PC-3 (cell line): ENCODE results near the gene FAM81B. TPM values are rescaled to one million over a fixed set of nuclear protein-coding genes. Genes with fewer than 3 reads are reported as not detected.

Source experiments
- ATAC-seq: fragments of 200-7000 bp; cut with Tn5 transposase; 2 replicates; pipeline ENCODE4 v1.9.1; 2020; ENCODE audit warnings: mild to moderate bottlenecking, moderate library complexity
- BruUV-seq: library from RNA; stranded (reverse); fragments of 400-500 nt; replicated peaks from 2 replicates; lab custom pipeline; 2021; lab: Mats Ljungman, UMichigan
- CTCF ChIA-PET: fragments of 300-600 bp; sonication (Branson Sonifier 250); formaldehyde crosslinking; loops from one replicate; lab custom pipeline; 2022; ENCODE audit warnings: antibody characterized with exemption; lab: Charles Lee
- POLR2A ChIA-PET: fragments of 300-600 bp; sonication (Branson Sonifier 250); formaldehyde crosslinking; loops from one replicate; lab custom pipeline; 2022; ENCODE audit warnings: antibody characterized with exemption; ENCODE audit not compliant: unreplicated experiment; lab: Charles Lee
- DNase-seq: peaks from one replicate; pipeline ENCODE4 v3.0.0-alpha.2; 2015
- H2AFZ ChIP-seq: fragments of 300-600 bp; sonication (generic); 2 replicates; pipeline ENCODE4 v1.6.0; 2016; ENCODE audit warnings: antibody characterized with exemption, low read length
- H3F3A ChIP-seq: fragments of 300-600 bp; sonication (generic); one replicate; pipeline ENCODE4 v1.6.0; 2017; ENCODE audit warnings: antibody characterized with exemption, low read length, control low read depth, mild to moderate bottlenecking; ENCODE audit not compliant: unreplicated experiment
- H3K27ac ChIP-seq: fragments of 300-600 bp; sonication (generic); 2 replicates; pipeline ENCODE4 v1.5.1; 2016; ENCODE audit warnings: mild to moderate bottlenecking, low read length
- H3K27me3 ChIP-seq: fragments of 300-600 bp; sonication (generic); 2 replicates; pipeline ENCODE4 v1.6.1; 2016; ENCODE audit warnings: low read length, mixed read lengths
- H3K36me3 ChIP-seq: fragments of 300-600 bp; sonication (generic); 2 replicates; pipeline ENCODE4 v1.6.1; 2016; ENCODE audit warnings: low read depth, mixed run types, low read length, mixed read lengths
- H3K4me1 ChIP-seq: fragments of 300-600 bp; sonication (generic); 2 replicates; pipeline ENCODE4 v1.5.1; 2016; ENCODE audit warnings: low read length; ENCODE audit not compliant: insufficient read depth
- H3K4me2 ChIP-seq: fragments of 300-600 bp; sonication (generic); 2 replicates; pipeline ENCODE4 v1.6.0; 2016; ENCODE audit warnings: low read length
- H3K4me3 ChIP-seq: fragments of 300-600 bp; sonication (generic); 2 replicates; pipeline ENCODE4 v1.5.1; 2016; ENCODE audit warnings: mild to moderate bottlenecking, low read length, mixed read lengths
- H3K79me2 ChIP-seq: fragments of 300-600 bp; sonication (generic); 2 replicates; pipeline ENCODE4 v1.6.1; 2017; ENCODE audit warnings: low read length, mixed read lengths
- H3K9ac ChIP-seq: fragments of 300-600 bp; sonication (generic); 2 replicates; pipeline ENCODE4 v1.6.0; 2016; ENCODE audit warnings: mild to moderate bottlenecking, low read length
- H3K9me2 ChIP-seq: fragments of 300-600 bp; sonication (generic); replicated peaks from 2 replicates; pipeline ENCODE4 v1.6.1; 2016; ENCODE audit warnings: mixed run types, low read length, mixed read lengths
- H3K9me3 ChIP-seq: fragments of 300-600 bp; sonication (generic); 2 replicates; pipeline ENCODE4 v1.6.1; 2016; ENCODE audit warnings: low read length, mixed read lengths
- H4K20me1 ChIP-seq: fragments of 300-600 bp; sonication (generic); 2 replicates; pipeline ENCODE4 v1.6.1; 2016; ENCODE audit warnings: low read length, mixed read lengths
- CTCF ChIP-seq: fragments of 300-600 bp; sonication (generic); conservative IDR thresholded peaks from 2 replicates; pipeline ENCODE4 v1.5.1; 2017; ENCODE audit warnings: antibody characterized with exemption, low read depth, mild to moderate bottlenecking, low read length
- EZH2 ChIP-seq: fragments of 300-600 bp; sonication (generic); IDR thresholded peaks from one replicate; pipeline ENCODE4 v1.6.1; 2017; ENCODE audit warnings: antibody characterized with exemption, mild to moderate bottlenecking, low read length; ENCODE audit not compliant: unreplicated experiment
- EZH2phosphoT487 ChIP-seq: fragments of 300-600 bp; sonication (generic); IDR thresholded peaks from 2 replicates; pipeline ENCODE4 v1.6.1; 2018; ENCODE audit warnings: mild to moderate bottlenecking, antibody characterized with exemption, low read length, borderline replicate concordance
- intact Hi-C: fragments of 100-400 bp; cut with micrococcal nuclease; formaldehyde crosslinking; loops from 2 replicates; pipeline ENCODE4 v1.9.0; 2023
- total RNA-seq: library from RNA; depleted of rRNA; stranded (reverse); fragments of >200 nt; gene quantifications from 2 replicates; pipeline ENCODE4 v1.2.3, GENCODE V29; 2014

Gene FAM81B
- total RNA-seq, 1 experiment from 2014 or later: not detected

DNA sequence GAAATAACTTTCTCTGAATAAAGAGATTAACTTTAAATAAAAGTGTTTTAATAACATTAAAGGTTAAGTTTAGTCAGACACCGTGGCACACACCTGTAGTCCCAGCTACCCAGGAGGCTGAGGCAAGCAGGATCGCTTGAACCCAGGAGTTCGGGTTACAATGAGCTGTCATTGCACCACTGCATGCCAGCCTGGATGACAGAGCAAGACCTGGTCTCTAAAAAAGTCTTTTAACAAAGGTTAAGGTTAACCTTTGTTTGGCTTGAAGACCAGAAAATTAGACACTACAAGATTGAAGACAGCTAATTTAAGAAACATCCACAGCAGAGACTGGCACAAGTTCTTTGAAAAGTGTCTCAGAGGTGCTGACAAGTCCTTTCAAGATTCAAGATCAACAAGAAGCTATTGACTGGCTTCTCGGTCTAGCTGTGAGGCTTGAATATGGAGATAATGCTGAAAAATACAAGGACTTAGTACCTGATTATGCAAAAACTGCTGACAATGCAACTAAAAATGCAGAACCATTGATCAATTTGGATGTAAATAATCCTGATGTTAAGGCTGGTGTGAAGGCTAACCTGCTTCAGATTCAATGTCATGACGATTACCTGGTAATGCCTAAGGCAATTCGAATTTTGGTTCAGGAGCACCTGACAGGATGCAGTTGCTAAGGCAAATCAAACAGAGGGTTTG is 48.8 kb downstream of the FAM81B start:
- Histone ChIP-seq H3K4me2 (no peak overlapping the region), H3K36me3 (no peaks in the 10 kb centered on the region), H4K20me1 (no peaks in the 10 kb centered on the region), H3K9me2 (no peaks in the 10 kb centered on the region), H3K9me3 (no peaks in the 10 kb centered on the region), H2AFZ (no peak overlapping the region), H3K9ac (no peak overlapping the region), H3K4me3 (no peak overlapping the region), H3F3A (no peaks in the 10 kb centered on the region), H3K27me3 (no peaks in the 10 kb centered on the region), H3K27ac (no peak overlapping the region), H3K79me2 (no peaks in the 10 kb centered on the region), H3K4me1 (no peaks in the 10 kb centered on the region)
- DNase-seq (no peak), ATAC-seq (no peak)
- ChIA-PET CTCF (no interaction called here), POLR2A (interaction anchor here (0.7 kb wide), 1 partner anchor 996 kb away, joined by 3 read pairs; no protein-coding TSS in a partner anchor)
- no peak for TF ChIP-seq EZH2
- BruUV-seq: no TSS peak
- intact Hi-C loops: no loop called here

GRCh38 chr5:95440825-95441224 is 49.7 kb downstream of the FAM81B start:
- no peak for DNase-seq
- Histone ChIP-seq H2AFZ (no peak overlapping the region), H3K79me2 (no peaks in the 10 kb centered on the region), H3K4me2 (no peak overlapping the region), H3K9me3 (no peaks in the 10 kb centered on the region), H3K4me3 (no peak overlapping the region), H3K27me3 (no peaks in the 10 kb centered on the region), H3K9ac (no peak overlapping the region), H3F3A (no peaks in the 10 kb centered on the region), H3K9me2 (no peaks in the 10 kb centered on the region), H3K27ac (no peak overlapping the region), H3K4me1 (peaks cover 7% of the 10 kb centered on the region), H3K36me3 (no peaks in the 10 kb centered on the region), H4K20me1 (no peaks in the 10 kb centered on the region)
- TF ChIP-seq CTCF: no peak
- no peak for TF ChIP-seq EZH2
- TF ChIP-seq EZH2phosphoT487: no peak
- POLR2A ChIA-PET: interaction anchor here (0.7 kb wide), 1 partner anchor 997 kb away, joined by 3 read pairs; no protein-coding TSS in a partner anchor
- no peak for ATAC-seq
- intact Hi-C loops: no loop called here
- CTCF ChIA-PET: no interaction called here
- no TSS peak for BruUV-seq

DNA sequence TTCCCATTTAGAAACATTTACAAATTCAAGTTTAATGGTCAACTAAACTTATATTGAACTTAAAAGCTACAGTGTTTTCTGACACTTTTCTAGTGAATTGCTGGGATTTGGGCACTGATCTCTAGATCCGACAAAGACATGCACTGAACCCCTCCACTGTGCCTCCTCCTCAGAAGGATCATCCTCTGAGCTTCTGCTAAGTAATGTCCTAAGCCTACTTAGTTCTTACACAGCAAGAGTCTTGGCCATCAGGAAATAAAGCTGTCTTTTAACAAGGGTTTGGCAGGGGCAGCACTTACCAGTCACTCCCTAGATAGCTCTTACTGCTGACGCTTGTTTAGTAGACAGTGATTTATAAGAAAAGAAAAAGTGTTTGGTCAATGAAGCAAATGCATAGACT is 50.5 kb downstream of the FAM81B start:
- Histone ChIP-seq H3K36me3 (no peaks in the 10 kb centered on the region), H3K9me2 (no peaks in the 10 kb centered on the region), H3K27ac (no peak overlapping the region), H3K9ac (no peak overlapping the region), H3K4me2 (no peak overlapping the region), H3K4me1 (peaks cover 15% of the 10 kb centered on the region), H3K79me2 (no peaks in the 10 kb centered on the region), H3K27me3 (no peaks in the 10 kb centered on the region), H2AFZ (no peak overlapping the region), H4K20me1 (no peaks in the 10 kb centered on the region), H3K9me3 (no peaks in the 10 kb centered on the region), H3K4me3 (no peak overlapping the region), H3F3A (no peaks in the 10 kb centered on the region)
- ChIA-PET CTCF (interaction anchor here (0.7 kb wide), 1 partner anchor 14 kb away, joined by 3 read pairs; no protein-coding TSS in a partner anchor), POLR2A (no interaction called here)
- intact Hi-C loops: no loop called here
- no TSS peak for BruUV-seq
- TF ChIP-seq EZH2: no peak
- TF ChIP-seq CTCF: no peak
- no peak for TF ChIP-seq EZH2phosphoT487
- DNase-seq: no peak
- ATAC-seq: no peak
